GM21515 (cell line): ENCODE data around the gene YY1.
"Not testable (repeated sequence)": the region's sequence is repeated elsewhere in the genome, so short reads cannot be mapped to it uniquely, and the experiment has no call there.

Experiments used
- ATAC-seq: cut with Tn5 transposase; IDR thresholded peaks from one replicate; pipeline ENCODE4 v1.9.1; 2021; ENCODE audit not compliant: unreplicated experiment

Gene YY1

DNA sequence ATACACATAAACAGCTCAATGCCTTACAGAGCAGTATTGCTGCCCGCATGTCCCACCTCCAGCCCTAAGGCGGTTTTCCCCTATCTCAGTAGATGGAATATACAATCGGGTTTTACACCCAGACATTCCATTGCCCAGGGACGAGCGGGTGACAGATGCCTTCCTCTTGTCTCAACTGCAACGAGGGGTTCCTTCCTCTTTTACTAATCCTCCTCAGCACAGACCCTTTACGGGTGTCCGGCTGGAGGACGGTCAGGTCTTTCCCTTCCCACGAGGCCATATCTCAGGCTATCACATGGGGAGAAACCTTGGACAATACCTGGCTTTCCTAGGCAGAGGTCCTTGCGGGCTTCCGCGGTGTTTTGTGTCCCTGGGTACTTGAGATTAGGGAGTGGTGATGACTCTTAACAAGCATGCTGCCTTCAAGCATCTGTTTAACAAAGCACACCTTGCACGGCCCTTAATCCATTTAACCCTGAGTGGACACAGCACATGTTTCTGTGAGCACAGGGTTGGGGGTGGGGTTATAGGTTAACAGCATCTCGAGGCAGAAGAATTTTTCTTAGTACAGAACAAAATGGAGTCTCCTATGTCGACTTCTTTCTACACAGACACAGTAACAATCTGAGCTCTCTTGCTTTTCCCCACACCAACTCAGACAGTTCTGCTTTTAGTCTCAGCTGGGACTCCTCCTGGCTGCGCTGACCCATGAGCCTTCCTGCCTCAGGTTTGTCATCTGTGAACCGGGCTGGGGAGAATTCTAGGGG lies 73.3 kb downstream of the YY1 start:
- ATAC-seq, result not testable (repeated sequence)

GRCh38 chr14:100312877-100313400 lies 74.0 kb downstream of the YY1 start:
- ATAC-seq, result no peak

DNA sequence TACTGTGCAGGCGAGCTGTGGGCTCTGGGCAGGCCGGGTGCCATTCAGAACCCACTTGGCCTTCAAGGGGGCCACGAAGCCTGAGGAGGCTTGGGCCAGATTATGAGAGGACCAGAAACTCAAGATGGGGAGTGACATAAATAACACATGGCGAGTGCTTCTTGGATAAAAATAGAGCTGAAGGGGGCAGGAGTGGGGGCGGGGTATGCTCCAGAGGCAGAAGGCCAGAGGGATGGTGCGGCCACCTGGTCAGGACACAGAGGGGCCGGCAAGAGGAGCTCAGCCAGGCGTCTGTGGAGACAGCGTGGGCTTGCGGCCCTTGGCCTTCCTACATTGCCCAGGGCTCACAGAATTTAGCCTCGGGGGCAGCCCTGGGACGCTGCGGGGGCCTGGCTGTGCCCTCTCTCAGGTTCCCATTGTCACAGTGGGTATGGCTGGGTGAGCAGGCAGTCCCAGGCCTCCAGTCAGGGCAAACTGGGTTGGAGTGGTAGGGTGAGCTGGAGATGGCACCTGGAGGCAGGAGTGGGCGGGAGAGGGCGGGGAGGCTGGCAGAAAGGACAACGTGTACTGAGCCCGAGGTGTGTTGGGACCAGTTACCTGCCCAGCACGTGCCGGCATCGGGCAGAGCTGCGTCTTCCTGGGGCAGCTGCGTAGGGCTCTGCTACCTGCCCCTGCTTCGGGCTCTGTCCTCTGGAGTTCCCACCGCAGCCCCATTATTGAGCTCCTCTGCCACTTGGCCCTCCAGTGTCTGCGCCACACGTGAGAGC lies 74.7 kb downstream of the YY1 start:
- ATAC-seq, result no peak

- ATAC-seq, result no peak
These were observed 75.8 kb downstream of the YY1 start for GRCh38 chr14:100314724-100315123.

- ATAC-seq, result no peak
These were observed 78.4 kb downstream of the YY1 start for GRCh38 chr14:100317389-100317788.

DNA sequence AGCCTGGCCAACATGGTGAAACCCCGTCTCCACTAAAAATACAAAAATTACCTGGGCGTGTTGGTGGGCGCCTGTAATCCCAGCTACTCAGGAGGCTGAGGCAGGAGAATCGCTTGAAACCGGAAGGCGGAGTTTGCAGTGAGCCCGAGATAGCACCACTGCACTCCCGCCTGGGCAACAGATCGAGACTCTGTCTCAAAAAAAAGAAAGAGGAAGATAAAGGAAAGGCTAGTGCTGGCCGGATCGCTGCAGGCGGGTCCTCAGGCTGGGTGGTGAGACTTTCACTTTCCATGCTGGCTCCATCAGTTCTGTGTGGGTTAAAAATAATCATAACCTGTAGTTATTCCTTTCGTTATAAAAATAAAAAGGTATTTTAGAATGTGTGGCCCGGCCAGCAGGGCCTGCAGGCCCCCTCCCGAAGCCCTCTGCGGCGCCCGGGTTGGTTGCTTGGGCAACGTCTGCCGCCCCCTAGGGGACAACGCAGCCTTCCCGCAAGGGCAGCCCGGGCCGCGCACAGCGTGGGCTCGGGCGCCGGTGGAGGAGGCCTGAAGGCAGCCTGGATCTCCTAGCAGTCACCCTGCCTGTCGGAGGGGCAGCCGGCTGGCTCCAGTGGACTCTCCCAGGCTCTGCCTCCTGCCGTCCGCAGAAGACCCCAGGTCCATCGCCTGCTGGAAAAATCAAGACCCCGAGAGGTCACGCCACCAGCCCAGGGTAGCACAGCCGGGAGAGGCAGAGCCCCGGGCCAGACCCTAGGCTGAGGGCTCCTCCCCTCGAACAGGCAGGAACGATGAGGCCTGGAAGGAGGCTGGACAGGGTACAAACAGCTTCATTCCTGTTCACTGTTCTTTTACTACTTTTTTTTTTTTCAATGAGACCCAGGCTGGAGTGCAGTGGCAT lies 79.2 kb downstream of the YY1 start:
- peak; percentile 75 for ATAC-seq

- no peak for ATAC-seq
These were observed 81.4 kb downstream of the YY1 start for GRCh38 chr14:100320157-100320856.

DNA sequence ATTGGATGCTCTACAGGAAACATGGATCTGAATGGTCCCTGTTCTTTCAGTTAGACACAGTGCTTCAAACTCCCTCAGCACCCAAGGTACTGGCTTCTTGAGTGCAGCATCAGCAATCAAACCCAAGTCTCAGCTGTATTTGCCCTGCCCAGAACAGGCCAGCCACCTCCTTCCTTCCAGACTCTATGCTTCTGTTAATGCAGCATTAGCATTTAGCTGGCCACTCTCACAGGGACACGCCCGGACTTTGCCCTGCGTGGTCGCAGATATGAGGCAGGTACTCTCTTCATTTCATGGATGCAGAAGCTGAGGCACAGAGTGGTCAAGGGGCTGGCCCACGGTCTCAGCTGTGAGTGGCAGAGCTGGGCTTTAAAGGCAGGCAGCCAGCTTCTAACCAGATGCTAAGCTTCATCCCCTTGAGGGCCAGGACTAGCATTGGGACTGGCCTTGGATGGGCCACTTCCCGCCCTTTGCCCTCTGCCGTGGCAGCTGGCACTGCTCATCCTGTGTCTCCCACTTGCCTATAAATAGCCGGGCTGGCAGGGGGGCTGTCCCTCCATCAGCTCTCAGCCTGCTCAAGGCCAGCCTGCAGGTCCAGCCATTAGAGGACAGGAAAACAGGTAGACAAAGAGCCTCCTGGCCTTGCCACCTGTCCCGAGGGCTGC lies 82.7 kb downstream of the YY1 start:
- no peak for ATAC-seq

- ATAC-seq, result no peak
These were observed 83.4 kb downstream of the YY1 start for GRCh38 chr14:100322138-100322957.

DNA sequence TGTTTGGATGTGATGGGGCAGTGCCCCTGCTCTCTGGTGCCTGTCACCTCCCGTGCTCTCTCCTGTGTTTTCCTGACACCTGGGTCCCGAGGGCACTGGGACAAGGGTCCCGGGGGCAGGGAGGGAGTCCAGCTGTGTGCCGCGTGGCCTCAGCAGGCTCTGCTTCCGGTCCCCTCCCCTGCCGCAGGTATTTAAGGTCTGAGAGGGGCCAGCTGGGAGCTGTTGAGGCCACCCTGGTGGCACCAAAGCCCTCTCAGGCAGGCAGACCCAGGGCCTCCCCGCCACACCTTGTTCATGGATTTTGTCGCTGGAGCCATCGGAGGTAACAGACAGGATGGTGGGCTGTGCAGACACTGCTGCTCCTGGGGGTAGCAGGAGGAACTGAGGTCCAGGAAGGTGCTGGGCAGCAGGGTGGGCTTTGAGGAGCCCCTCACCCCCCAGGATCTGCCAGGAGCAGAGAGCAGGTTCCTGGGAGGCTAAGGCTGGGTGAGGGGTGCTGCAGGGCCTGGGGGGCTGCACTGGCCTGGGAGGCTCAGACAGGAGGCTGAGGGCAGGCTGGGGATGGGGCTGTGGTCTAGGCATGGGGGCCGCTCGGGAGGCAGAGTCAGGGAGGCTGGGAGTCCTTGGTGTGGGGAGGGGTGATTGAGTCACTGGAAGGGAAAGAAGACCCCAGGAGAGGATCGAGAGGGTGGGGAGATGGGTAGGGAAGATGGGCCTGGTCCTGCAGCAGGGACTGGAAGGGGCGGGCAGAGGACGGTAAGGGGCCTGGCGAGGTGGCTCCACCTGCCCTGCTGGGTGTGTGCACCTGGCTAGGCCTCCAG lies 84.4 kb downstream of the YY1 start, which contains the start of gene SLC25A47:
SLC25A47 (plus strand) TSS at position 219 of the 821 bp plus-strand sequence; CDS start at position 295, 76 bp downstream.
- ATAC-seq, result no peak

GRCh38 chr14:100323942-100324307 lies 85.0 kb downstream of the YY1 start:
- ATAC-seq, result no peak

GRCh38 chr14:100325231-100325632 lies 86.3 kb downstream of the YY1 start:
- no peak for ATAC-seq

DNA sequence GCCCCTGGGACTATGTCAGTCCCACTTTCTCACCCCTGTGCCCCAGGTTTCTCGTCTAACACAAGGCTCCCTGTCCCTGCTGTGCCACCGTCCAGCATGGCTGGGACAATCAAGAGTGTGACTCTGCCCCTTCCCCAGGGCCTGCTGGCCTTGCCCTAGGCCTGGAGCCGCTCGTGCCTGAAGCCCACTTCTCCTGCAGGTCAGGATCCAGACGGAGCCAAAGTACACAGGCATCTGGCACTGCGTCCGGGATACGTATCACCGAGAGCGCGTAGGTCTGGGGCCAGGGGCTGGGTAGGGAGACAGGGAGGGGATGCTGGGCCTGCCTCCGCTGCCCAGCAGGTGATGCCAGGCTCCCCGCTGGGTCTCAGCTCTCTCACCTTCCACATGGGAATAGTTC lies 87.0 kb downstream of the YY1 start:
- ATAC-seq, result no peak

DNA sequence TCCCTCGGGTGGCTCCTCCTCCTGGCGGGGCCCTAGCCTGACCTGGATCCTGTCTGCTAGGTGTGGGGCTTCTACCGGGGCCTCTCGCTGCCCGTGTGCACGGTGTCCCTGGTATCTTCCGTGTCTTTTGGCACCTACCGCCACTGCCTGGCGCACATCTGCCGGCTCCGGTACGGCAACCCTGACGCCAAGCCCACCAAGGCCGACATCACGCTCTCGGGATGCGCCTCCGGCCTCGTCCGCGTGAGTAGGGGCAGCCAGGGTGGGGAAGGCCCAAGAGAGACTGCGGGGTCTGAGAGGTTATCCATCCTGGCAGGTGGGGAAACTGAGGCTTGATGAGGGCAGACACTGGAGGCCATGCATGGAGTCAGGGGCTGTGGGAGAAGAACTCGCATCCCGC lies 88.2 kb downstream of the YY1 start:
- ATAC-seq, result no peak

DNA sequence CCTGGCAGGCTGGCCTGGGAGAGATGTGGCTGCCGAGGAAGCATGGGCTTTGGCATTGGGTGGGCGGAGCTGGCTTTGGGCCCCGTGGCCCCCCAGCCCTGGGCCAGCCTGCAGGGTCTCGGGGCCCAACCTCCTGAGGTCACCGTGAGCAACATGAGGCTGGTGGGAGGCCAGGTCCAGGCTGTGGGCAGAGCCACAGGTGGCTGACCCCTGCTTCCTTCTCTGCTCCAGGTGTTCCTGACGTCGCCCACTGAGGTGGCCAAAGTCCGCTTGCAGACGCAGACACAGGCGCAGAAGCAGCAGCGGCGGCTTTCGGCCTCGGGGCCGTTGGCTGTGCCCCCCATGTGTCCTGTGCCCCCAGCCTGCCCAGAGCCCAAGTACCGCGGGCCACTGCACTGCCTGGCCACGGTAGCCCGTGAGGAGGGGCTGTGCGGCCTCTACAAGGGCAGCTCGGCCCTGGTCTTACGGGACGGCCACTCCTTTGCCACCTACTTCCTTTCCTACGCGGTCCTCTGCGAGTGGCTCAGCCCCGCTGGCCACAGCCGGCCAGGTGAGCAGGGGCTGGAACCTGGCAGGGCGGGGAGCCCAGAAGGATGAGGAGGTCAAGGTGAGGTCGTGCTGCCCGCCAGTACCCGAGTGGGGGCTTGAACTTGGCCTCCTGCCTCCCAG lies 89.7 kb downstream of the YY1 start:
- no peak for ATAC-seq

DNA sequence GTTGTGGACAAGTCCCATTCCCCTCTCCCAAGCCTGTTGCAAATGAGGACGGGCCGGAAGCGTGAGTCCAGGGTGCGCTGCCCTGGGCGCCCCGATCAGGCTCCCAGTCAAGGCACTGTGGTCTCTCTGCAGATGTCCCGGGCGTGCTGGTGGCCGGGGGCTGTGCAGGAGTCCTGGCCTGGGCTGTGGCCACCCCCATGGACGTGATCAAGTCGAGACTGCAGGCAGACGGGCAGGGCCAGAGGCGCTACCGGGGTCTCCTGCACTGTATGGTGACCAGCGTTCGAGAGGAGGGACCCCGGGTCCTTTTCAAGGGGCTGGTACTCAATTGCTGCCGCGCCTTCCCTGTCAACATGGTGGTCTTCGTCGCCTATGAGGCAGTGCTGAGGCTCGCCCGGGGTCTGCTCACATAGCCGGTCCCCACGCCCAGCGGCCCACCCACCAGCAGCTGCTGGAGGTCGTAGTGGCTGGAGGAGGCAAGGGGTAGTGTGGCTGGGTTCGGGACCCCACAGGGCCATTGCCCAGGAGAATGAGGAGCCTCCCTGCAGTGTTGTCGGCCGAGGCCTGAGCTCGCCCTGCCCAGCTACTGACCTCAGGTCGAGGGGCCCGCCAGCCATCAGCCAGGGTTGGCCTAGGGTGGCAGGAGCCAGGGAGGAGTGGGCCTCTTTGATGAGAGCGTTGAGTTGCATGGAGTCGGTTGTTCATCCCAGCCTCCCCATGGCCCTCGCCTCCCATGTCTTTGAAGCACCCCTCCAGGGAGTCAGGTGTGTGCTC lies 90.5 kb downstream of the YY1 start:
- no peak for ATAC-seq

DNA sequence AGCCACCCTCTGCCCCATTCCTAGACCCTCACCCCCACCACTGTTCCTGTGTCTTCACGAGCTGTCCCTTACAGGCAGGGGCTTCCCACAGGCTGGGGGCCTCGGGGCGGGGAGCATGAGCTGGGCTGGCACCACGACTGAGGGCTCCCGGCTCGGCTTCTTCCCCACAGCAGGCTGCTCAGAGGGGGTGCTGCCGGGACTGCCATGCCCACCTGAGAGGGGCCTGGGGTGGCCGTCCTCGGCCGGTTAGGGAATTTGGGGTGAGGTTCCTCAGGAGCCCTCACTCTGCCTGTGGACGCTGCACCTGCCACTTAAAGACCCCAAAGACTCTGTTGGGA lies 91.0 kb downstream of the YY1 start:
- ATAC-seq, result no peak
